ENCODE measurements around the gene ANKRD44.

Gene ANKRD44

GRCh38 chr2:197205585-197206215 is 104.9 kb downstream of the ANKRD44 start:
- H3K36me3 ChIP-seq (replicated peaks), result no peaks in the 10 kb centered on the region
- in situ Hi-C loops (cut with MboI; ENCODE audit: low sequenced_read_pairs), result no loop called here
- DNase-seq (ENCODE audit: low spot score in 2 of 2), result no peak
- H3K9me3 ChIP-seq, result no peaks in the 10 kb centered on the region
- H3K27me3 ChIP-seq (ENCODE audit: low read depth), result no peaks in the 10 kb centered on the region
- no peak overlapping the region for H3K4me3 ChIP-seq
- no peaks in the 10 kb centered on the region for H3K4me1 ChIP-seq

GRCh38 chr2:197204519-197205250 is 105.9 kb downstream of the ANKRD44 start:
- DNase-seq (ENCODE audit: low spot score in 2 of 2), result no peak
- in situ Hi-C loops (cut with MboI; ENCODE audit: low sequenced_read_pairs), result no loop called here

GRCh38 chr2:197201874-197202273 is 108.7 kb downstream of the ANKRD44 start:
- in situ Hi-C loops (cut with MboI; ENCODE audit: low sequenced_read_pairs), result no loop called here

More at GRCh38 chr2:197204519-197205250, 105.9 kb downstream of the ANKRD44 start:
- Histone ChIP-seq H3K4me1 (no peaks in the 10 kb centered on the region), H3K9me3 (no peaks in the 10 kb centered on the region), H3K27me3 (ENCODE audit: low read depth) (no peaks in the 10 kb centered on the region), H3K36me3 (replicated peaks) (no peaks in the 10 kb centered on the region), H3K4me3 (no peak overlapping the region)

GRCh38 chr2:197200762-197201058 is 109.9 kb downstream of the ANKRD44 start:
- DNase-seq (ENCODE audit: low spot score in 2 of 2), result no peak
- Histone ChIP-seq H3K9me3 (no peaks in the 10 kb centered on the region), H3K27me3 (ENCODE audit: low read depth) (no peaks in the 10 kb centered on the region), H3K4me3 (no peak overlapping the region), H3K36me3 (replicated peaks) (no peaks in the 10 kb centered on the region), H3K4me1 (no peaks in the 10 kb centered on the region)
- in situ Hi-C loops (cut with MboI; ENCODE audit: low sequenced_read_pairs), result no loop called here

More at GRCh38 chr2:197201874-197202273, 108.7 kb downstream of the ANKRD44 start:
- Histone ChIP-seq H3K4me1 (no peaks in the 10 kb centered on the region), H3K36me3 (replicated peaks) (no peaks in the 10 kb centered on the region), H3K27me3 (ENCODE audit: low read depth) (no peaks in the 10 kb centered on the region), H3K4me3 (no peak overlapping the region), H3K9me3 (no peaks in the 10 kb centered on the region)
- DNase-seq (ENCODE audit: low spot score in 2 of 2), result peak in 1 of 2 experiments; percentile 8

- Histone ChIP-seq H3K27me3 (ENCODE audit: low read depth) (no peaks in the 10 kb centered on the region), H3K36me3 (replicated peaks) (no peaks in the 10 kb centered on the region), H3K4me1 (no peaks in the 10 kb centered on the region), H3K4me3 (no peak overlapping the region), H3K9me3 (no peaks in the 10 kb centered on the region)
- no peak for DNase-seq (ENCODE audit: low spot score in 2 of 2)
- in situ Hi-C loops (cut with MboI; ENCODE audit: low sequenced_read_pairs), result no loop called here
Measured at GRCh38 chr2:197200051-197200761, 110.4 kb downstream of the ANKRD44 start.

- H3K4me3 ChIP-seq, result peak overlapping the region; percentile 4; the same call in 1 of the 2 replicates
- no peaks in the 10 kb centered on the region for H3K4me1 ChIP-seq
- no peaks in the 10 kb centered on the region for H3K27me3 ChIP-seq (ENCODE audit: low read depth)
- no peaks in the 10 kb centered on the region for H3K36me3 ChIP-seq (replicated peaks)
- in situ Hi-C loops (cut with MboI; ENCODE audit: low sequenced_read_pairs), result no loop called here
- no peaks in the 10 kb centered on the region for H3K9me3 ChIP-seq
- DNase-seq (ENCODE audit: low spot score in 2 of 2), result peak; percentile 44 to 60
Measured at GRCh38 chr2:197198890-197199289, 111.7 kb downstream of the ANKRD44 start.

- no peak for DNase-seq (ENCODE audit: low spot score in 2 of 2)
- in situ Hi-C loops (cut with MboI; ENCODE audit: low sequenced_read_pairs), result no loop called here
- Histone ChIP-seq H3K4me1 (no peaks in the 10 kb centered on the region), H3K36me3 (replicated peaks) (no peaks in the 10 kb centered on the region), H3K9me3 (no peaks in the 10 kb centered on the region), H3K27me3 (ENCODE audit: low read depth) (no peaks in the 10 kb centered on the region), H3K4me3 (no peak overlapping the region)
Measured at GRCh38 chr2:197197895-197198311, 112.7 kb downstream of the ANKRD44 start.

- Histone ChIP-seq H3K9me3 (no peaks in the 10 kb centered on the region), H3K4me1 (no peaks in the 10 kb centered on the region), H3K27me3 (ENCODE audit: low read depth) (peaks cover 5% of the 10 kb centered on the region; the same call in 1 of the 2 replicates), H3K4me3 (no peak overlapping the region), H3K36me3 (replicated peaks) (no peaks in the 10 kb centered on the region)
- in situ Hi-C loops (cut with MboI; ENCODE audit: low sequenced_read_pairs), result no loop called here
- DNase-seq (ENCODE audit: low spot score in 2 of 2), result no peak
Measured at GRCh38 chr2:197196541-197197180, 113.9 kb downstream of the ANKRD44 start.

GRCh38 chr2:197195518-197195917 is 115.1 kb downstream of the ANKRD44 start:
- no peaks in the 10 kb centered on the region for H3K36me3 ChIP-seq (replicated peaks)
- no peak for DNase-seq (ENCODE audit: low spot score in 2 of 2)
- in situ Hi-C loops (cut with MboI; ENCODE audit: low sequenced_read_pairs), result no loop called here

GRCh38 chr2:197191940-197192322 is 118.6 kb downstream of the ANKRD44 start:
- in situ Hi-C loops (cut with MboI; ENCODE audit: low sequenced_read_pairs), result no loop called here
- no peak for DNase-seq (ENCODE audit: low spot score in 2 of 2)
- no peaks in the 10 kb centered on the region for H3K9me3 ChIP-seq
- H3K4me1 ChIP-seq, result no peaks in the 10 kb centered on the region
- H3K4me3 ChIP-seq, result no peak overlapping the region
- H3K36me3 ChIP-seq (replicated peaks), result no peaks in the 10 kb centered on the region
- peaks cover 5% of the 10 kb centered on the region for H3K27me3 ChIP-seq (ENCODE audit: low read depth)

More at GRCh38 chr2:197195518-197195917, 115.1 kb downstream of the ANKRD44 start:
- no peaks in the 10 kb centered on the region for H3K9me3 ChIP-seq
- peaks cover 5% of the 10 kb centered on the region for H3K27me3 ChIP-seq (ENCODE audit: low read depth)
- H3K4me3 ChIP-seq, result no peak overlapping the region
- no peaks in the 10 kb centered on the region for H3K4me1 ChIP-seq

- no peak overlapping the region for H3K4me3 ChIP-seq
- no peaks in the 10 kb centered on the region for H3K4me1 ChIP-seq
- H3K36me3 ChIP-seq (replicated peaks), result no peaks in the 10 kb centered on the region
- peaks cover 5% of the 10 kb centered on the region for H3K27me3 ChIP-seq (ENCODE audit: low read depth)
- in situ Hi-C loops (cut with MboI; ENCODE audit: low sequenced_read_pairs), result no loop called here
- peak in 1 of 2 experiments; percentile 8 for DNase-seq (ENCODE audit: low spot score in 2 of 2)
- H3K9me3 ChIP-seq, result no peaks in the 10 kb centered on the region
Measured at GRCh38 chr2:197191177-197191939, 119.2 kb downstream of the ANKRD44 start.

GRCh38 chr2:197190100-197190432 is 120.5 kb downstream of the ANKRD44 start:
- H3K4me3 ChIP-seq, result no peak overlapping the region
- peaks cover 5% of the 10 kb centered on the region for H3K27me3 ChIP-seq (ENCODE audit: low read depth)
- H3K36me3 ChIP-seq (replicated peaks), result no peaks in the 10 kb centered on the region; the same call in 1 of the 2 replicates
- H3K9me3 ChIP-seq, result no peaks in the 10 kb centered on the region
- no peak for DNase-seq (ENCODE audit: low spot score in 2 of 2)
- no peaks in the 10 kb centered on the region for H3K4me1 ChIP-seq
- in situ Hi-C loops (cut with MboI; ENCODE audit: low sequenced_read_pairs), result no loop called here

GRCh38 chr2:197189426-197190099 is 121.0 kb downstream of the ANKRD44 start:
- in situ Hi-C loops (cut with MboI; ENCODE audit: low sequenced_read_pairs), result loop anchor here (5.0 kb wide), 1 partner anchor 193 kb away; no protein-coding TSS in a partner anchor
- H3K27me3 ChIP-seq (ENCODE audit: low read depth), result peaks cover 5% of the 10 kb centered on the region
- H3K9me3 ChIP-seq, result no peaks in the 10 kb centered on the region
- no peaks in the 10 kb centered on the region; the same call in 1 of the 2 replicates for H3K36me3 ChIP-seq (replicated peaks)
- no peaks in the 10 kb centered on the region for H3K4me1 ChIP-seq
- H3K4me3 ChIP-seq, result no peak overlapping the region
- no peak for DNase-seq (ENCODE audit: low spot score in 2 of 2)
